Measurements from ENCODE around the gene ZFHX3.

ZFHX3 gene

GRCh38 chr16:72873853-72874252 is 174.1 kb downstream of the ZFHX3 start:
- DNase-seq (ENCODE audit: low read depth): no peak

GRCh38 chr16:72873044-72873443 is 174.9 kb downstream of the ZFHX3 start:
- DNase-seq (ENCODE audit: low read depth): no peak

GRCh38 chr16:72865835-72866234 is 182.1 kb downstream of the ZFHX3 start:
- DNase-seq (ENCODE audit: low read depth): no peak

- no peak for DNase-seq (ENCODE audit: low read depth)
These were observed 182.7 kb downstream of the ZFHX3 start for GRCh38 chr16:72865258-72865657.

- no peak for DNase-seq (ENCODE audit: low read depth)
These were observed 183.6 kb downstream of the ZFHX3 start for GRCh38 chr16:72864130-72864833.

GRCh38 chr16:72862090-72862489 is 185.8 kb downstream of the ZFHX3 start:
- no peak for DNase-seq (ENCODE audit: low read depth)

- DNase-seq (ENCODE audit: low read depth): no peak
These were observed 187.0 kb downstream of the ZFHX3 start for GRCh38 chr16:72860726-72861562.

GRCh38 chr16:72859581-72859980 is 188.3 kb downstream of the ZFHX3 start:
- no peak for DNase-seq (ENCODE audit: low read depth)

GRCh38 chr16:72858665-72859493 is 189.0 kb downstream of the ZFHX3 start:
- DNase-seq (ENCODE audit: low read depth): no peak

- no peak for DNase-seq (ENCODE audit: low read depth)
These were observed 189.9 kb downstream of the ZFHX3 start for GRCh38 chr16:72857834-72858664.

GRCh38 chr16:72856797-72857196 is 191.1 kb downstream of the ZFHX3 start:
- no peak for DNase-seq (ENCODE audit: low read depth)

- no peak for DNase-seq (ENCODE audit: low read depth)
These were observed 193.5 kb downstream of the ZFHX3 start for GRCh38 chr16:72854267-72854959.

GRCh38 chr16:72853575-72854266 is 194.2 kb downstream of the ZFHX3 start:
- DNase-seq (ENCODE audit: low read depth): no peak

GRCh38 chr16:72852421-72852820 is 195.5 kb downstream of the ZFHX3 start:
- DNase-seq (ENCODE audit: low read depth): no peak

- DNase-seq (ENCODE audit: low read depth): no peak
These were observed 197.1 kb downstream of the ZFHX3 start for GRCh38 chr16:72850853-72851252.

GRCh38 chr16:72850021-72850420 is 197.9 kb downstream of the ZFHX3 start:
- DNase-seq (ENCODE audit: low read depth): no peak

- DNase-seq (ENCODE audit: low read depth): no peak
These were observed 198.9 kb downstream of the ZFHX3 start for GRCh38 chr16:72848759-72849664.

GRCh38 chr16:72848028-72848400 is 199.9 kb downstream of the ZFHX3 start:
- no peak for DNase-seq (ENCODE audit: low read depth)

Data from activated T-helper 9 cell treated with anti-CD3 and anti-CD28 coated beads, Interleukin-2, amount 50 U/mL, for 16 hours (primary cell).